ENCODE measurements around the gene MED12L.

The MED12L gene

GRCh38 chr3:151182349-151183079 is 97.0 kb downstream of the MED12L start:
- DNase-seq = no peak

GRCh38 chr3:151183265-151183671 is 97.8 kb downstream of the MED12L start:
- DNase-seq = no peak

- DNase-seq = no peak
These were observed 105.6 kb downstream of the MED12L start for GRCh38 chr3:151191095-151191494.

GRCh38 chr3:151192545-151192944 is 107.1 kb downstream of the MED12L start:
- no peak for DNase-seq

- DNase-seq = no peak
These were observed 110.4 kb downstream of the MED12L start for GRCh38 chr3:151195826-151196225.

- no peak for DNase-seq
These were observed 111.0 kb downstream of the MED12L start for GRCh38 chr3:151196434-151196833.

- no peak for DNase-seq
These were observed 111.8 kb downstream of the MED12L start for GRCh38 chr3:151197228-151197627.

GRCh38 chr3:151197981-151198767 is 112.7 kb downstream of the MED12L start:
- DNase-seq = no peak

- DNase-seq = no peak
These were observed 113.4 kb downstream of the MED12L start for GRCh38 chr3:151198849-151199248.

GRCh38 chr3:151199554-151200438 is 114.3 kb downstream of the MED12L start:
- no peak for DNase-seq

- DNase-seq = no peak
These were observed 115.1 kb downstream of the MED12L start for GRCh38 chr3:151200586-151200985.

GRCh38 chr3:151201051-151201730 is 115.7 kb downstream of the MED12L start:
- no peak for DNase-seq

- DNase-seq = no peak
These were observed 117.6 kb downstream of the MED12L start, which contains the start of gene GPR171 for GRCh38 chr3:151203051-151203420. TSS of gene GPR171 (minus strand) at chr3:151203216. CDS start at chr3:151199386, 3,830 bp downstream.

GRCh38 chr3:151204530-151205402 is 119.3 kb downstream of the MED12L start:
- DNase-seq = no peak

GRCh38 chr3:151205482-151205881 is 120.0 kb downstream of the MED12L start:
- DNase-seq = no peak

GRCh38 chr3:151206201-151206600 is 120.7 kb downstream of the MED12L start:
- no peak for DNase-seq

- no peak for DNase-seq
These were observed 124.2 kb downstream of the MED12L start for GRCh38 chr3:151209654-151210053.

- no peak for DNase-seq
These were observed 125.4 kb downstream of the MED12L start for GRCh38 chr3:151210676-151211381.

- DNase-seq = no peak
These were observed 127.7 kb downstream of the MED12L start for GRCh38 chr3:151213151-151213550.

GRCh38 chr3:151213881-151214280 is 128.4 kb downstream of the MED12L start:
- no peak for DNase-seq

- DNase-seq = no peak
These were observed 129.0 kb downstream of the MED12L start for GRCh38 chr3:151214459-151214858.

Data from hippocampal formation (tissue), 2 donors.